Coronary artery (tissue), 2 donors: ENCODE data around the gene MYOCOS.

ENCODE experiments used
- DNase-seq: peaks from one replicate; pipeline ENCODE4 v3.0.0-alpha.2; 2017; ENCODE audit warnings: low spot score
- H3K27ac ChIP-seq, 2 donors: fragments of 200-600 bp; sonication (generic); one replicate each; pipeline ENCODE4 v1.5.1; 2016 to 2019
- H3K4me3 ChIP-seq: fragments of 200-600 bp; sonication (generic); 2 replicates; pipeline ENCODE4 v1.5.1; 2016; ENCODE audit warnings: mild to moderate bottlenecking, moderate library complexity
- CTCF ChIP-seq: fragments of 200-600 bp; sonication (generic); IDR thresholded peaks from one replicate; pipeline ENCODE4 v1.5.1; 2019; ENCODE audit warnings: antibody characterized with exemption

MYOCOS gene

GRCh38 chr1:171625225-171625624 lies 3.2 kb downstream of the MYOCOS start:
- H3K4me3 ChIP-seq = no peak overlapping the region

GRCh38 chr1:171627020-171627419 lies 5.0 kb downstream of the MYOCOS start:
- DNase-seq = no peak
- Histone ChIP-seq H3K4me3 (no peak overlapping the region), H3K27ac (no peak overlapping the region)
- TF ChIP-seq CTCF = no peak

More at GRCh38 chr1:171625225-171625624, 3.2 kb downstream of the MYOCOS start:
- no peak overlapping the region for H3K27ac ChIP-seq
- no peak for DNase-seq
- no peak for TF ChIP-seq CTCF

GRCh38 chr1:171628225-171628624 lies 6.2 kb downstream of the MYOCOS start:
- no peak overlapping the region for H3K4me3 ChIP-seq
- TF ChIP-seq CTCF = no peak
- H3K27ac ChIP-seq = no peak overlapping the region
- no peak for DNase-seq

- Histone ChIP-seq H3K27ac (no peak overlapping the region), H3K4me3 (no peak overlapping the region)
- DNase-seq = no peak
- TF ChIP-seq CTCF = no peak
Observed at GRCh38 chr1:171635661-171636060, 13.6 kb downstream of the MYOCOS start.

- DNase-seq = no peak
- Histone ChIP-seq H3K4me3 (no peak overlapping the region), H3K27ac (no peak overlapping the region)
- TF ChIP-seq CTCF = no peak
Observed at GRCh38 chr1:171636141-171636540, 14.1 kb downstream of the MYOCOS start.

GRCh38 chr1:171637928-171638576 lies 16.0 kb downstream of the MYOCOS start:
- TF ChIP-seq CTCF = no peak
- Histone ChIP-seq H3K27ac (no peak overlapping the region), H3K4me3 (no peak overlapping the region)
- DNase-seq = no peak

- H3K27ac ChIP-seq = no peak overlapping the region
- no peak for TF ChIP-seq CTCF
- DNase-seq = no peak
- no peak overlapping the region for H3K4me3 ChIP-seq
Observed at GRCh38 chr1:171640225-171640624, 18.2 kb downstream of the MYOCOS start.
